Smooth muscle cell (in vitro differentiated cells): Measurements from ENCODE around the gene EFHC2. TPM values are rescaled to one million over a fixed set of nuclear protein-coding genes. Genes with fewer than 3 reads are reported as not detected.

ENCODE experiments used
- DNase-seq: peaks from one replicate; lab custom pipeline; 2025; ENCODE audit not compliant: unreplicated experiment; lab: John Stamatoyannopoulos, UW
- H2AFZ ChIP-seq: fragments of 200-600 bp; sonication (generic); 2 replicates; pipeline ENCODE4 v1.6.0; 2016; ENCODE audit warnings: antibody characterized with exemption, low read depth, mild to moderate bottlenecking
- H3F3A ChIP-seq: fragments of 200-600 bp; sonication (generic); 2 replicates; pipeline ENCODE4 v1.6.0; 2017; ENCODE audit warnings: antibody characterized with exemption, low read depth
- H3K27ac ChIP-seq: fragments of 200-600 bp; sonication (generic); 2 replicates; pipeline ENCODE4 v1.5.1; 2016; ENCODE audit warnings: low read depth, mild to moderate bottlenecking
- H3K27me3 ChIP-seq: fragments of 200-600 bp; sonication (generic); 2 replicates; pipeline ENCODE4 v1.6.1; 2016; ENCODE audit warnings: low read depth, mild to moderate bottlenecking
- H3K36me3 ChIP-seq: fragments of 200-600 bp; sonication (generic); 2 replicates; pipeline ENCODE4 v1.5.1; 2016; ENCODE audit warnings: low read depth
- H3K4me1 ChIP-seq: fragments of 200-600 bp; sonication (generic); 2 replicates; pipeline ENCODE4 v1.5.1; 2016; ENCODE audit warnings: low read depth
- H3K4me2 ChIP-seq: fragments of 200-600 bp; sonication (generic); 2 replicates; pipeline ENCODE4 v1.6.0; 2016; ENCODE audit warnings: mild to moderate bottlenecking
- H3K4me3 ChIP-seq: fragments of 200-600 bp; sonication (generic); 2 replicates; pipeline ENCODE4 v1.5.1; 2016; ENCODE audit warnings: mild to moderate bottlenecking
- H3K79me2 ChIP-seq: fragments of 200-600 bp; sonication (generic); 2 replicates; pipeline ENCODE4 v1.6.0; 2016; ENCODE audit warnings: low read depth, mild to moderate bottlenecking
- H3K9ac ChIP-seq: fragments of 200-600 bp; sonication (generic); 2 replicates; pipeline ENCODE4 v1.6.0; 2016; ENCODE audit warnings: low read depth
- H3K9me3 ChIP-seq: fragments of 200-600 bp; sonication (generic); replicated peaks from 2 replicates; pipeline ENCODE4 v1.5.1; 2016; ENCODE audit warnings: low read depth
- H4K20me1 ChIP-seq: fragments of 200-600 bp; sonication (generic); 2 replicates; pipeline ENCODE4 v1.6.0; 2016; ENCODE audit warnings: low read depth
- CTCF ChIP-seq: fragments of 200-600 bp; sonication (generic); IDR thresholded peaks from 2 replicates; pipeline ENCODE4 v1.5.1; 2017; ENCODE audit warnings: borderline replicate concordance, mild to moderate bottlenecking, antibody characterized with exemption; ENCODE audit not compliant: insufficient read depth, poor library complexity, severe bottlenecking
- WGBS: methylation state at CpG from one replicate; pipeline ENCODE4 v1.1.7; 2016; ENCODE audit warnings: low lambda C conversion rate; 5-methylcytosine and 5-hydroxymethylcytosine counted together
- polyA plus RNA-seq: library from polyadenylated mRNA; unstranded; fragments of >200 nt; fragmentation: Nextera tagmentation; extraction: Ambion mirVana; gene quantifications from 2 replicates; pipeline ENCODE4 v1.2.1, GENCODE V29; 2016
- total RNA-seq: library from RNA; depleted of rRNA; stranded (reverse); fragments of >200 nt; gene quantifications from 2 replicates; pipeline ENCODE4 v1.2.3, GENCODE V29; 2014

The EFHC2 gene
- total and polyA plus RNA-seq, 2 experiments from 2014 or later = 2.3 to 3.5 TPM

- Histone ChIP-seq H3K4me2 (no peak overlapping the region), H3K4me3 (no peak overlapping the region), H3K9ac (no peak overlapping the region), H3K4me1 (no peaks in the 10 kb centered on the region), H3F3A (no peaks in the 10 kb centered on the region), H3K36me3 (no peaks in the 10 kb centered on the region), H3K27me3 (no peaks in the 10 kb centered on the region), H3K9me3 (peaks cover 5% of the 10 kb centered on the region), H2AFZ (no peak overlapping the region), H3K27ac (no peak overlapping the region), H4K20me1 (no peaks in the 10 kb centered on the region), H3K79me2 (no peaks in the 10 kb centered on the region)
- TF ChIP-seq CTCF = no peak
- no peak for DNase-seq
- WGBS = 86% methylated on average over 2 of the region's 2 CpGs
Measured at GRCh38 chrX:44224760-44225159, 118.7 kb downstream of the EFHC2 start.

- no peaks in the 10 kb centered on the region for H3K36me3 ChIP-seq
- no peaks in the 10 kb centered on the region for H3K27me3 ChIP-seq
- H3K9ac ChIP-seq = no peak overlapping the region
- H3K79me2 ChIP-seq = no peaks in the 10 kb centered on the region
- H3F3A ChIP-seq = no peaks in the 10 kb centered on the region
- whole genome bisulfite sequencing = 36% methylated on average over 2 of the region's 2 CpGs
- no peak overlapping the region for H3K4me3 ChIP-seq
- peaks cover 5% of the 10 kb centered on the region for H3K9me3 ChIP-seq
- no peak overlapping the region for H3K4me2 ChIP-seq
- no peak for DNase-seq
- H3K27ac ChIP-seq = no peak overlapping the region
- H2AFZ ChIP-seq = no peak overlapping the region
- H3K4me1 ChIP-seq = no peaks in the 10 kb centered on the region
- no peak for TF ChIP-seq CTCF
- no peaks in the 10 kb centered on the region for H4K20me1 ChIP-seq
Measured at GRCh38 chrX:44223150-44223549, 120.3 kb downstream of the EFHC2 start.

GRCh38 chrX:44218465-44218864 lies 125.0 kb downstream of the EFHC2 start:
- Histone ChIP-seq H3K36me3 (no peaks in the 10 kb centered on the region), H3K4me3 (no peak overlapping the region), H3K9me3 (peaks cover 5% of the 10 kb centered on the region), H3K9ac (no peak overlapping the region), H3K4me1 (no peaks in the 10 kb centered on the region), H4K20me1 (no peaks in the 10 kb centered on the region), H3K27me3 (no peaks in the 10 kb centered on the region), H3F3A (no peaks in the 10 kb centered on the region), H3K4me2 (no peak overlapping the region), H3K79me2 (no peaks in the 10 kb centered on the region), H3K27ac (no peak overlapping the region), H2AFZ (no peak overlapping the region)
- no peak for TF ChIP-seq CTCF
- no peak for DNase-seq
- 55% methylated on average over 3 of the region's 3 CpGs for WGBS

GRCh38 chrX:44216171-44216570 lies 127.3 kb downstream of the EFHC2 start:
- H3K4me3 ChIP-seq = no peak overlapping the region
- no peak overlapping the region for H3K9ac ChIP-seq
- no peaks in the 10 kb centered on the region for H3K4me1 ChIP-seq
- TF ChIP-seq CTCF = no peak
- no peak overlapping the region for H2AFZ ChIP-seq
- H4K20me1 ChIP-seq = no peaks in the 10 kb centered on the region
- H3K27ac ChIP-seq = no peak overlapping the region
- WGBS = 75% methylated on average over 3 of the region's 3 CpGs
- DNase-seq = no peak
- no peaks in the 10 kb centered on the region for H3F3A ChIP-seq
- H3K9me3 ChIP-seq = peaks cover 5% of the 10 kb centered on the region
- no peaks in the 10 kb centered on the region for H3K36me3 ChIP-seq
- no peaks in the 10 kb centered on the region for H3K27me3 ChIP-seq
- no peaks in the 10 kb centered on the region for H3K79me2 ChIP-seq
- H3K4me2 ChIP-seq = no peak overlapping the region
